ENCODE results near the gene GRB10.

GRCh38 chr7:50814166-50814565 lies 31.5 kb upstream of the GRB10 start:
- TF ChIP-seq, protein P1, sequence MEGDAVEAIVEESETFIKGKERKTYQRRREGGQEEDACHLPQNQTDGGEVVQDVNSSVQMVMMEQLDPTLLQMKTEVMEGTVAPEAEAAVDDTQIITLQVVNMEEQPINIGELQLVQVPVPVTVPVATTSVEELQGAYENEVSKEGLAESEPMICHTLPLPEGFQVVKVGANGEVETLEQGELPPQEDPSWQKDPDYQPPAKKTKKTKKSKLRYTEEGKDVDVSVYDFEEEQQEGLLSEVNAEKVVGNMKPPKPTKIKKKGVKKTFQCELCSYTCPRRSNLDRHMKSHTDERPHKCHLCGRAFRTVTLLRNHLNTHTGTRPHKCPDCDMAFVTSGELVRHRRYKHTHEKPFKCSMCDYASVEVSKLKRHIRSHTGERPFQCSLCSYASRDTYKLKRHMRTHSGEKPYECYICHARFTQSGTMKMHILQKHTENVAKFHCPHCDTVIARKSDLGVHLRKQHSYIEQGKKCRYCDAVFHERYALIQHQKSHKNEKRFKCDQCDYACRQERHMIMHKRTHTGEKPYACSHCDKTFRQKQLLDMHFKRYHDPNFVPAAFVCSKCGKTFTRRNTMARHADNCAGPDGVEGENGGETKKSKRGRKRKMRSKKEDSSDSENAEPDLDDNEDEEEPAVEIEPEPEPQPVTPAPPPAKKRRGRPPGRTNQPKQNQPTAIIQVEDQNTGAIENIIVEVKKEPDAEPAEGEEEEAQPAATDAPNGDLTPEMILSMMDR (IDR thresholded peaks at IDR 0.05) = no peak
- no peak for TF ChIP-seq POLR2A (IDR thresholded peaks at IDR 0.05)
